CD14-positive monocyte (primary cell): ENCODE data around the gene CPED1. TPM values are rescaled to one million over a fixed set of nuclear protein-coding genes. Genes with fewer than 3 reads are reported as not detected.

Source experiments
- DNase-seq, 3 donors: peaks; one replicate each; pipeline ENCODE4 v3.0.0-alpha.2; 2011 to 2022
- H2AFZ ChIP-seq: 2 replicates; pipeline ENCODE4 v1.6.0; 2012; ENCODE audit warnings: mild to moderate bottlenecking, low read depth, low read length, inconsistent platforms; ENCODE audit not compliant: insufficient read depth, poor library complexity, severe bottlenecking
- H3K27ac ChIP-seq, 2 donors: 1 replicate in 1 of 2; 2 replicates in 1 of 2; pipeline ENCODE4 v1.5.1; 2012 to 2013; ENCODE audit warnings: low read length in 2 of 2, control low read depth in 1 of 2, inconsistent platforms in 1 of 2, low read depth in 1 of 2, mild to moderate bottlenecking in 1 of 2
- H3K27me3 ChIP-seq, 2 donors: one replicate each; pipeline versions ENCODE4 v1.6.0 to v1.6.1; 2011 to 2013; ENCODE audit warnings: low read length in 2 of 2; ENCODE audit not compliant: control insufficient read depth in 2 of 2, insufficient read depth in 2 of 2
- H3K36me3 ChIP-seq, 2 donors: replicated peaks in 1 of 2; 1 replicate in 1 of 2; 2 replicates in 1 of 2; pipeline versions ENCODE4 v1.5.1 to v1.6.1; 2012 to 2013; ENCODE audit warnings: low read length in 2 of 2, control low read depth in 1 of 2, inconsistent platforms in 1 of 2, mild to moderate bottlenecking in 1 of 2; ENCODE audit not compliant: insufficient read depth in 2 of 2, control insufficient read depth in 1 of 2
- H3K4me1 ChIP-seq, 2 donors: 1 replicate in 1 of 2; 2 replicates in 1 of 2; pipeline versions ENCODE4 v1.5.1 to v1.6.1; 2012 to 2013; ENCODE audit warnings: low read length in 2 of 2, control low read depth in 1 of 2, inconsistent platforms in 1 of 2, mild to moderate bottlenecking in 1 of 2, moderate library complexity in 1 of 2; ENCODE audit not compliant: insufficient read depth in 2 of 2, control insufficient read depth in 1 of 2
- H3K4me2 ChIP-seq: replicated peaks from 2 replicates; pipeline ENCODE3; 2012; ENCODE audit warnings: low read length, moderate library complexity, mild to moderate bottlenecking; ENCODE audit not compliant: poor library complexity, severe bottlenecking; ENCODE audit errors: extremely low read depth
- H3K4me3 ChIP-seq, 3 experiments: fragments of 200-600 bp in 1 of 3; sonication (generic) in 1 of 3; replicated peaks in 1 of 3; 1 replicate in 2 of 3; 2 replicates in 1 of 3; pipeline ENCODE4 v1.5.1; 2011 to 2013; ENCODE audit warnings: low read length in 3 of 3, mild to moderate bottlenecking in 3 of 3, control low read depth in 2 of 3, low read depth in 2 of 3, inconsistent platforms in 1 of 3, moderate library complexity in 1 of 3
- H3K79me2 ChIP-seq: 2 replicates; pipeline ENCODE4 v1.6.0; 2012; ENCODE audit warnings: mild to moderate bottlenecking, control low read depth, inconsistent platforms, low read length, moderate library complexity; ENCODE audit not compliant: insufficient read depth
- H3K9ac ChIP-seq: 2 replicates; pipeline ENCODE4 v1.6.0; 2017; ENCODE audit warnings: low read length, mild to moderate bottlenecking; ENCODE audit not compliant: insufficient read depth, poor library complexity, severe bottlenecking
- H3K9me3 ChIP-seq, 2 donors: replicated peaks in 1 of 2; 1 replicate in 1 of 2; 2 replicates in 1 of 2; pipeline versions ENCODE4 v1.5.1 to v1.6.1; 2012 to 2013; ENCODE audit warnings: low read length in 2 of 2, control low read depth in 1 of 2; ENCODE audit not compliant: control insufficient read depth in 1 of 2, insufficient read depth in 1 of 2
- H4K20me1 ChIP-seq: 2 replicates; pipeline ENCODE4 v1.6.0; 2012; ENCODE audit warnings: mild to moderate bottlenecking, low read length, control low read depth, moderate library complexity; ENCODE audit not compliant: insufficient read depth
- H3K27ac Mint-ChIP-seq, 7 donors: one replicate each; pipeline ENCODE4 v1.8.0; 2020; ENCODE audit warnings: mild to moderate bottlenecking in 7 of 7, mixed read lengths in 7 of 7, moderate library complexity in 6 of 7, inconsistent platforms in 2 of 7
- H3K27me3 Mint-ChIP-seq, 3 donors: one replicate each; pipeline ENCODE4 v1.8.0; 2021 to 2022; ENCODE audit warnings: low read depth in 3 of 3, mild to moderate bottlenecking in 3 of 3, mixed read lengths in 3 of 3, moderate library complexity in 3 of 3, inconsistent platforms in 1 of 3
- H3K36me3 Mint-ChIP-seq, 2 donors: one replicate each; pipeline ENCODE4 v1.8.0; 2020; ENCODE audit warnings: mixed read lengths in 2 of 2, inconsistent platforms in 1 of 2, mild to moderate bottlenecking in 1 of 2
- H3K4me1 Mint-ChIP-seq: one replicate; pipeline ENCODE4 v1.8.0; 2020; ENCODE audit warnings: mild to moderate bottlenecking, mixed read lengths
- H3K4me3 Mint-ChIP-seq, 2 donors: one replicate each; pipeline ENCODE4 v1.8.0; 2020; ENCODE audit warnings: mild to moderate bottlenecking in 2 of 2, mixed read lengths in 2 of 2, moderate library complexity in 1 of 2
- H3K9me3 Mint-ChIP-seq, 7 donors: one replicate each; pipeline ENCODE4 v1.8.0; 2020 to 2022; ENCODE audit warnings: mixed read lengths in 7 of 7, mild to moderate bottlenecking in 6 of 7, moderate library complexity in 6 of 7, inconsistent platforms in 2 of 7
- WGBS: methylation state at CpG from one replicate; pipeline ENCODE4 v1.1.5; 2013; ENCODE audit warnings: missing lambda C conversion rate; ENCODE audit not compliant: insufficient coverage; 5-methylcytosine and 5-hydroxymethylcytosine counted together
- intact Hi-C, 2 donors: fragments of 100-400 bp; cut with micrococcal nuclease; formaldehyde crosslinking; loops; one replicate each; pipeline versions ENCODE4 v1.15.0 to v1.15.1; 2023
- polyA plus RNA-seq, 3 donors: library from polyadenylated mRNA; depleted of rRNA in 1 of 3; unstranded in 2 of 3; stranded (reverse) in 1 of 3; fragments of 300-500 nt in 2 of 3; fragments of >200 nt in 1 of 3; fragmentation: Illumina TruSeq in 2 of 3; gene quantifications; 1 replicate in 2 of 3; 2 replicates in 1 of 3; pipeline ENCODE4 v1.2.3, GENCODE V29; 2012 to 2021
- TF ChIP-seq, protein P1 (sequence below): fragments of 200-600 bp; IDR thresholded peaks from one replicate; pipeline ENCODE4 v1.8.0; 2022; ENCODE audit warnings: antibody characterized with exemption, mild to moderate bottlenecking

CPED1 gene
- polyA plus RNA-seq, 3 donors: 9.8 to 30.0 (median 20.4) TPM

DNA sequence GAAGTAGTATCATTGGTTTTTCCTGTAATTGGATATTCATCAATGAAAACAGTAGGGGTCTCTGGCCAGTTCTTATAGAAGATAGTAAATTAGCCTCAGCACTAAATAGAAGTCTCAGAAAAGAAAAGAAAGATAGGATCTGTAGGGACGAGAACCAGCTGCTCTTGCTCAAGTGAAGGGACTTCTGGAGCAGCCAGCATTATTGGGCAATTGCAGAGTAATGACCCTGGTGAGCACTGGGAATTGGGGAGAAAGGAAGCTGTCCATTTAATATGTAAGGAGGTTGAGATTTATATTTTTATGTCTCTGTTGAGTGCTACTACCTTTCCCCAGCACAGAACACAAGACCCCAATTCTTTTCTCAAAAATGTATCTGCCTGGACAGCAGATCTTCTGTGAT, 279.1 kb downstream of the CPED1 start:
- H3K4me3 ChIP-seq: no peak overlapping the region
- H3K27ac Mint-ChIP-seq: no peak overlapping the region
- no peaks in the 10 kb centered on the region for H3K9me3 ChIP-seq
- H3K9ac ChIP-seq: no peak overlapping the region
- TF ChIP-seq, protein P1, sequence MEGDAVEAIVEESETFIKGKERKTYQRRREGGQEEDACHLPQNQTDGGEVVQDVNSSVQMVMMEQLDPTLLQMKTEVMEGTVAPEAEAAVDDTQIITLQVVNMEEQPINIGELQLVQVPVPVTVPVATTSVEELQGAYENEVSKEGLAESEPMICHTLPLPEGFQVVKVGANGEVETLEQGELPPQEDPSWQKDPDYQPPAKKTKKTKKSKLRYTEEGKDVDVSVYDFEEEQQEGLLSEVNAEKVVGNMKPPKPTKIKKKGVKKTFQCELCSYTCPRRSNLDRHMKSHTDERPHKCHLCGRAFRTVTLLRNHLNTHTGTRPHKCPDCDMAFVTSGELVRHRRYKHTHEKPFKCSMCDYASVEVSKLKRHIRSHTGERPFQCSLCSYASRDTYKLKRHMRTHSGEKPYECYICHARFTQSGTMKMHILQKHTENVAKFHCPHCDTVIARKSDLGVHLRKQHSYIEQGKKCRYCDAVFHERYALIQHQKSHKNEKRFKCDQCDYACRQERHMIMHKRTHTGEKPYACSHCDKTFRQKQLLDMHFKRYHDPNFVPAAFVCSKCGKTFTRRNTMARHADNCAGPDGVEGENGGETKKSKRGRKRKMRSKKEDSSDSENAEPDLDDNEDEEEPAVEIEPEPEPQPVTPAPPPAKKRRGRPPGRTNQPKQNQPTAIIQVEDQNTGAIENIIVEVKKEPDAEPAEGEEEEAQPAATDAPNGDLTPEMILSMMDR: no peak
- no peak overlapping the region for H3K27ac ChIP-seq
- H3K4me1 ChIP-seq: no peaks in the 10 kb centered on the region
- H3K4me3 Mint-ChIP-seq: no peak overlapping the region
- H3K36me3 Mint-ChIP-seq: no peaks in the 10 kb centered on the region
- H3K36me3 ChIP-seq: no peaks in the 10 kb centered on the region
- no peak overlapping the region for H3K4me2 ChIP-seq
- WGBS: 100% methylated on average over 1 of the region's 1 CpG
- no peaks in the 10 kb centered on the region for H3K27me3 Mint-ChIP-seq
- intact Hi-C loops: no loop called here
- no peak for DNase-seq
- no peaks in the 10 kb centered on the region for H4K20me1 ChIP-seq
- H3K9me3 Mint-ChIP-seq: peaks cover 0 to 5% (median 2%) of the 10 kb centered on the region in 7 donors
- no peaks in the 10 kb centered on the region for H3K27me3 ChIP-seq
- H3K79me2 ChIP-seq: no peaks in the 10 kb centered on the region
- no peak overlapping the region for H2AFZ ChIP-seq
- no peaks in the 10 kb centered on the region for H3K4me1 Mint-ChIP-seq

DNA sequence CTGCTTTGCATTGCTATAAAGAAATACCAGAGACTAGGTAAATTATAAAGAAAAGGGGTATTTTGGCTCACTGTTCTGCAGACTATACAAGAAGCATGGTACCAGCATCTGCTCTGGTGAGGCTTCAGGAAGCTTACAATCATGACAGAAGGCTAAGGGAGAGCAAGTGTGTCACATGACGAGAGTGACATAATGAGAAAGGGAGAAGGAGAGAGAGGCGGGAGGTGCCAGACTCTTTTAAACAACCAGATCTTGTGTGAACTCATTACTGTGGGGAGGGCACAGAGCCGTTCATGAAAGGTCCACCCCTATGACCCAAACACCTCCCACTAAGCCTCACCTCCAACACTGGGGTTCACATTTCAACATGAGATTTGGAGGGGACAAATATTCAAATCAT, 281.3 kb downstream of the CPED1 start:
- Mint-ChIP-seq H3K4me1 (no peaks in the 10 kb centered on the region), H3K27ac (no peak overlapping the region), H3K4me3 (no peak overlapping the region), H3K36me3 (no peaks in the 10 kb centered on the region), H3K27me3 (no peaks in the 10 kb centered on the region), H3K9me3 (peaks cover 0 to 5% (median 2%) of the 10 kb centered on the region in 7 donors)
- no peaks in the 10 kb centered on the region for H3K9me3 ChIP-seq
- no peaks in the 10 kb centered on the region for H3K79me2 ChIP-seq
- no peak overlapping the region for H3K9ac ChIP-seq
- TF ChIP-seq, protein P1: no peak
- no peaks in the 10 kb centered on the region for H4K20me1 ChIP-seq
- H2AFZ ChIP-seq: no peak overlapping the region
- no peak for DNase-seq
- no peak overlapping the region for H3K4me3 ChIP-seq
- H3K36me3 ChIP-seq: no peaks in the 10 kb centered on the region
- intact Hi-C loops: no loop called here
- no peak overlapping the region for H3K27ac ChIP-seq
- no peaks in the 10 kb centered on the region for H3K4me1 ChIP-seq
- H3K4me2 ChIP-seq: no peak overlapping the region
- no peaks in the 10 kb centered on the region for H3K27me3 ChIP-seq
- WGBS: no CpG with 5 or more reads among the region's 3 CpGs
